Stimulated activated CD4-positive, alpha-beta T cell treated with anti-CD3 and anti-CD28 coated beads, Interleukin-12 subunit alpha, Interleukin-12 subunit beta, amount 100 ng/mL, for 48 hours (primary cell): ENCODE results near the gene FDXR.
"Not testable (repeated sequence)": the region's sequence is repeated elsewhere in the genome, so short reads cannot be mapped to it uniquely, and the experiment has no call there.

Experiments used
- DNase-seq, 3 donors: peaks; one replicate each; pipeline ENCODE4 v3.0.0-alpha.2; 2020; ENCODE audit warnings: low read depth in 2 of 3, low spot score in 1 of 3

Gene FDXR, protein sequence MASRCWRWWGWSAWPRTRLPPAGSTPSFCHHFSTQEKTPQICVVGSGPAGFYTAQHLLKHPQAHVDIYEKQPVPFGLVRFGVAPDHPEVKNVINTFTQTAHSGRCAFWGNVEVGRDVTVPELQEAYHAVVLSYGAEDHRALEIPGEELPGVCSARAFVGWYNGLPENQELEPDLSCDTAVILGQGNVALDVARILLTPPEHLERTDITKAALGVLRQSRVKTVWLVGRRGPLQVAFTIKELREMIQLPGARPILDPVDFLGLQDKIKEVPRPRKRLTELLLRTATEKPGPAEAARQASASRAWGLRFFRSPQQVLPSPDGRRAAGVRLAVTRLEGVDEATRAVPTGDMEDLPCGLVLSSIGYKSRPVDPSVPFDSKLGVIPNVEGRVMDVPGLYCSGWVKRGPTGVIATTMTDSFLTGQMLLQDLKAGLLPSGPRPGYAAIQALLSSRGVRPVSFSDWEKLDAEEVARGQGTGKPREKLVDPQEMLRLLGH

DNA sequence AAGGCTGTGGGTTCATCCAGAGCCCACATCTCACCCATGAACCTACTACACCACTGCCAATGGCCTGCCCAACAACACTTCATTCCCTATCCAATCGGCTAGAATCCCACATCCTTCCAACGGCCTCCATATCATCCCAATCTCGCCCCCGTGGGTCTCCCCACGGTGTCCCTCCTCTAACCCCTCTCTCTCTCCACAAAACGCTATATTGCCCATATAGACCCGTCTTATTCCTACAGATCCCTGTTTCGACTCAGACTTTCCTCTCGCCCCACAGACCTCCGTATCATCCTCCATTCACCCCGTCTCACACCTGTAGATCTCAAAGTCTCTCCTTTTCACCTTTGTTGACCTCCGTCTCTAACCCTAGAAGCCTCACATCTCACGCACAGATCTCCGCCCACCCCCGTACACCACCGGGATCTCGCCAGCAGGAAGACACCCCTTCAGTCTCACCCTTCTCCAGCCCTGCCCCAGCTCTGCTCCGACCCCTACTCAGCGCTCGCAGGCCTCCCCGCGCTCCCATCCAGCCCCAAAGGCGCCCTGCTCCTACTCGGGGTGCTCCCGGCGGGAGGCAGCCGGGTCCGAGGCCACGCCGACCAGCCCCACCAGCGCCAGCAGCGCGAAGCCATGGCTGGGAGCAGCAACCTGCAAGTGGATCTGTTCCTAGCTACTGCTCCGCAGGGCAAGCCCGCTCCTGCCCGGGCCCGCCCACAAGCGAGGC, at the start of gene FDXR:
FDXR (minus strand) TSS at position 682 of the 724 bp plus-strand sequence; CDS start at position 632, 50 bp downstream.
- no peak for DNase-seq

- DNase-seq = no peak
Measured at GRCh38 chr17:74922172-74922571, 49.4 kb upstream of the FDXR start.

GRCh38 chr17:74921769-74922168, 49.0 kb upstream of the FDXR start:
- DNase-seq = no peak

DNA sequence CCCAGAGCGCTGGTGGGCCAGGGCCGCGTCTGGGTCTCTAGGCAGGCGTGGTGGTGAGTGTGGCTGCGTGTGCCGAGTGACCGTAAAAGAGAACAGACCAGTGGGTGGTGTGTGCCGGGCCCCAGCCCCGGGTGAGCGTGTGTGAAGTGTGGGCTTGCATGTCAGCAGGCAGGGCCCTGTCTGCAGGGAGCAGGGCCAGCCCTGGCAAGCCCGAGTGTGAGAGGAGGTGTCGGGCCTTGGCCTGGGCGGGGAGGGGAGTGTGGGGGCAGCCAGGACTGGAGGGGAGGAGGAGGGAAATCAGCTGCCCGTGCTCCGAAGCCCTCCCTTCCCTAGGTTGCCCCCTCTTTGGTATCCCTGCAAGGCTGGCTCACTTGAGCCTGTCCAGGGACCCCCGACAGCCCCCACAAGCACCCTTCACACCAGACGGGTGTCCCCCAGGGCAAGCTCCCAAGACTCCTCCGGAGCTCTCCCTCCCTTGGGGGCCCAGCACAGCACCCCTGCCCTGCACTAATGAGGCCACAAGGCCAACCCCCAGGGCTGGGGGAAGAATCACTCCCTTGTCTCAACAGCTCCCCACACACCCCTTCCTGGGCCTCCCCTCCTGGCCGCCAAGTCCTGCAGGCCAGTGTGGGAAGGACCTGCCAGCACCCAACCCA, 48.4 kb upstream of the FDXR start:
- no peak for DNase-seq

DNA sequence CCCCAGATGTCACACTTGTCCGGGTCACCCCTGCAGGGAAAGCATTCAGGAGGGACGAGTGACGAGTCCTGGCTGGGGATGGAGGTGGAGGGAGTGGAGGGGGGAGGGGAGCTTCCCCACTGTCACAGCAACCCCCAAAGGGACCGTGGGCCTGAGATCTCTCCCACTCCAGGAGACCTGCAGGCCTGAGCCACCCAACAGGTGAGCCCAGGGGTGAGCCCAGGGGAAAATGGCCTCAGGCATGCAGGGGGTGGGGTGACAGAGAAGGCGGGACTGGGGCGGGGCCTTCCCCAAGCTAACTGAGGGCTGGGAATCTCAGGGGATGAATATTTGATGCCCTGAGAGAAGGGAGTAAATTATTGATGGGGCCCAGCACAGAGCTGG, 47.8 kb upstream of the FDXR start:
- DNase-seq = no peak

DNA sequence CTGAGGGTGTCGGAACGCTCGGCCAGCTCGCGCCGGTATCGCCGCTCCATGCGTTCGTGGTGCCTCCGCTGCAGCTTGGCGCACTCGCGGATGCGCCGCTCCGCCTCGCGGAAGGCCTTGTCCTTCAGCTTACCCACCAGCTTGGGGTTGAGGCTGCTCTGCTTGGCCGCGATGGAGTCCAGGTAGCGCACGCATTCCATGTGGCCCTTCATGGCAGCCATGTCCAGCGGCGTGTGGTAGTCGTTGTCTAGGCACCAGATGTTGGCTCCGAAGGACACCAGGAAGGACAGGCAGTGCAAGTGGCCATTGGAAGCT, 47.5 kb upstream of the FDXR start:
- DNase-seq = no peak

- no peak for DNase-seq
Measured at GRCh38 chr17:74919440-74920305, 46.9 kb upstream of the FDXR start.

GRCh38 chr17:74918906-74919305, 46.1 kb upstream of the FDXR start:
- DNase-seq = no peak

GRCh38 chr17:74917430-74917829, 44.6 kb upstream of the FDXR start:
- no peak for DNase-seq

DNA sequence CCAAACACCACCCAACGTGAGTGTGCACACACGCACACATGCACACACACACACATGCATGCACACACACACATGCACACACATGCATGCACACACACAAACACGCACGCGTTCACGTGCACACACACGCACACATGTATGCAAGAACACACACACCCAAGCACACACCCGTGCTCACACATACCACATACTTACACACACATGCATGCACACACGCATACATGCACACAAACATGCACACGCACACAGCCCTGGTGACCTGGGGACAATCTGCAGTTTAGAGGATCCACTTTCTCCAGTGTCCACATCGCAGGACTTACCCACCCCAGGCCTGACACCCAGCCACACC, 44.0 kb upstream of the FDXR start:
- DNase-seq = no peak

- DNase-seq = no peak
Measured at GRCh38 chr17:74916136-74916850, 43.5 kb upstream of the FDXR start.

- DNase-seq = not testable (repeated sequence)
Measured at GRCh38 chr17:74911423-74911822, 38.6 kb upstream of the FDXR start.

DNA sequence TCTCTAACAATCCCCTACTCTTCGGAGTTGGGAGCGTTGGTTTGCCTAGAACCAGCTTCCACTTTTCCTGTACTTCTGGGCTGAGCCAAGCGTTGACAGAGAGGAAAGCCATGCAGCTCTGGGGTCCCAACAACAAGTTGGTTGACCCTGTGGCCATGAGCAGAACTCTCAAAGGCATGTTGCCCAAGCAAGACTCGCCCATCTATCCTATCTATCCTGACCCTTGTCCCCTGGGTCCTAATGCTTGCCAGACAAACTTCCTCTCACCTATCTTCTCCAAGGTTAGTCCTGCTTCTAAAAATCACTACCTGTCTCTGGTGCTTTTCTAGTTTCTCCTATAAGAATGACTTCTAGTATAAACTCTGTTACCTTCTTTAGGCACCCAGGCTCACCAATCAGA, 36.3 kb upstream of the FDXR start:
- not testable (repeated sequence) for DNase-seq

DNA sequence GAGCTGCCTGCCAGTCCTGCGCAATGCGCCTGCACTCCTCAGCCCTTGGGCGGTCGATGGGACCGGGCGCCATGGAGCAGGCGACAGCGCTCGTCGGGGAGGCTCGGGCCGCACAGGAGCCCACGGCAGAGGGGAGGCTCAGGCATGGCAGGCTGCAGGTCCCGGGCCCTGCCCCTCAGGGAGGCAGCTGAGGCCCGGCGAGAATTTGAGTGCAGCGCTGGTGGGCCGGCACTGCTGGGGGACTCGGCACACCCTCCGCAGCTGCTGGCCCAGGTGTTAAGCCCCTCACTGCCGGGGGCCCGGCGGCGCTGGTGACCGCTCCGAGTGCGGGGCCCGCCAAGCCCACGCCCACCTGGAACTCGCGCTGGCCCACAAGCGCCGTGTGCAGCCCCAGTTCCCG, 34.2 kb upstream of the FDXR start:
- no peak for DNase-seq

GRCh38 chr17:74906214-74906793, 33.5 kb upstream of the FDXR start:
- not testable (repeated sequence) for DNase-seq

GRCh38 chr17:74904687-74905409, 32.1 kb upstream of the FDXR start:
- no peak for DNase-seq

DNA sequence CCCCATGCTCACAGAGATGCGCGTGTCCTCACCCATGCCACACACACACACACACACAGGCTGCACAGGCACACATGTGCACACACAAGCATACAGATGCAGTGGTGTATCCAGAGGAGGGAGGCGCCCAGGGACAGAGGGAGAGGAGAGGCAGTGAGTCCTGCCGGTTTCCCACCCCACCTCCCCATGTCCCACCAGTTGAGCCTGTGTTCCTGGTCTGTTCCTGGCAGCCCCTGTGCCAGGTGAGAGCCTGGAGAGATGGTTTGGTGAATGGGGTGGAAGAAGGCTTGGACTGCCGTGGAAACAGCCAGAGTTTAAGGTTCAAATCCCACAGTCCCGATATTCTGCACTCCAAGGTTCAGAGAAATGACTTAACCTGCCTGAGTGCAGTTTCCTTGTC, 30.9 kb upstream of the FDXR start:
- DNase-seq = no peak

DNA sequence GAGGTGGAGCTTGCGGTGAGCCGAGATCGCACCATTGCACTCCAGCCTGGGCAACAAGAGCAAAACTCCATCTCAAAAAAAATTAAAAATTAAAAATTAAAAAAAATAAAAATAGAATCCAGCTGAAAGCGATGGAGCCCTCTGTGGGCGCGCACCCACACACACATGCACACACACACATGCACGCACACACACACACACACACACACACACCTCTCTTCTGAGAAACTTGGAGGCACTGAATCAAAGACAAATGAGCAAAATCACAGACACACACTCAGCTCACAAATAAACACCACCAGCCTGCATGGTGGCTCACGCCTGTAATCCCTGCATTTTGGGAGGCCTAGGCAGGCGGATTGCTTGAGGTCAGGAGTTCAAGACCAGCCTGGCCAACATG, 30.2 kb upstream of the FDXR start:
- DNase-seq = no peak

GRCh38 chr17:74901353-74902135, 28.8 kb upstream of the FDXR start:
- no peak for DNase-seq
